Adipocyte (in vitro differentiated cells): ENCODE measurements around the gene TRPM3.

Experiments
- DNase-seq: peaks from one replicate; pipeline ENCODE4 v3.0.0-alpha.2; 2015; ENCODE audit warnings: low read depth
- H3K27me3 ChIP-seq: replicated peaks from 2 replicates; pipeline ENCODE4 v1.7.0; 2013; ENCODE audit warnings: mild to moderate bottlenecking, low read length, moderate library complexity; ENCODE audit not compliant: control insufficient read depth, insufficient read depth
- H3K36me3 ChIP-seq: 2 replicates; pipeline ENCODE4 v1.7.0; 2013; ENCODE audit warnings: low read length, mild to moderate bottlenecking, moderate library complexity; ENCODE audit not compliant: control insufficient read depth, insufficient read depth, severe bottlenecking
- H3K4me1 ChIP-seq: 2 replicates; pipeline ENCODE4 v1.7.0; 2013; ENCODE audit warnings: mild to moderate bottlenecking, low read length, moderate library complexity; ENCODE audit not compliant: control insufficient read depth, insufficient read depth
- H3K4me3 ChIP-seq: 2 replicates; pipeline ENCODE4 v1.7.0; 2013; ENCODE audit warnings: mild to moderate bottlenecking, low read length, moderate library complexity
- H3K9ac ChIP-seq: 2 replicates; pipeline ENCODE4 v1.7.0; 2013; ENCODE audit warnings: mild to moderate bottlenecking, low read length, moderate library complexity
- H3K9me3 ChIP-seq: 2 replicates; pipeline ENCODE4 v1.7.0; 2013; ENCODE audit warnings: mild to moderate bottlenecking, low read length, moderate library complexity; ENCODE audit not compliant: control insufficient read depth

The TRPM3 gene

DNA sequence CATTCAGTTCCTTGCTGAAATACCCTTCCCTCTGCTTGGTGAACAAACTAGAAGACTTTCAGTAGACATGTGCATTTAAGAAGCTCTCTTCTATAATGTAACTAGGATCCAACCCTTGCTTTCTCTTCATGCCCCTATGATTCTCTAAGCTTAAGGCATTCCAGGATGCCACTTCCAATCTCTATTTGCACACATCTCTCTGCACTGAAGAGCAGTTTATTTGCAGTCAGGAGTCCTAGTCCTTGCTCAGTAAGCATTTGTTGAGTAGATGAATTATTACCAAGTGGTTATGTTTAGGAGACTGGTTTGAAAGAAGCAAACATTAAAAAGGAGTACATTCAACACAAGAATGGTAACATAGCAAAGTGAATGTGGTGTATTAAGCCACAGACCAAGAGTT is 432.7 kb downstream of the TRPM3 start:
- Histone ChIP-seq H3K9me3 (no peaks in the 10 kb centered on the region), H3K27me3 (no peaks in the 10 kb centered on the region), H3K9ac (no peak overlapping the region), H3K4me1 (peaks cover under 1% of the 10 kb centered on the region), H3K4me3 (no peak overlapping the region), H3K36me3 (no peaks in the 10 kb centered on the region)
- DNase-seq, result no peak

DNA sequence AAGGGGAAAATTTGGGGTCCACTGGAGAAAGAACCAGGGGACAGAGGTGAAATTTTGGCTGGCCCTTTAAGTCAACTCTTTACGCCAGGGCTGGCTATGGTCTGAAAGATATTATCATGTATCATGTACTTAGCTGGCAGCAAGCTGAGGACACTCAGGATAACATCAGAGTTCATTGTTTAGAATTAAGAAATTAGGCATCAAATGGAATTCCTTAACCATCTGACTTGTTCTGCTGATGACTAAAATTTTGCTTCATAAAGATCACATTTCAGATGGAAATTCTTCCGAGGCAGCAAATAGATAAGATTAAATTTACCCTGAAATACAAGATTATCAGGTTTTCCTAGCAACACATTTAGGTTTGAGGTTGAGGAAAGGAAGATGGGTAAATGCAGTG is 437.6 kb downstream of the TRPM3 start:
- H3K4me3 ChIP-seq, result no peak overlapping the region
- no peak overlapping the region for H3K9ac ChIP-seq
- no peaks in the 10 kb centered on the region for H3K36me3 ChIP-seq
- peak; percentile 19 for DNase-seq
- H3K9me3 ChIP-seq, result no peaks in the 10 kb centered on the region
- H3K4me1 ChIP-seq, result peaks cover 9% of the 10 kb centered on the region
- no peaks in the 10 kb centered on the region for H3K27me3 ChIP-seq

DNA sequence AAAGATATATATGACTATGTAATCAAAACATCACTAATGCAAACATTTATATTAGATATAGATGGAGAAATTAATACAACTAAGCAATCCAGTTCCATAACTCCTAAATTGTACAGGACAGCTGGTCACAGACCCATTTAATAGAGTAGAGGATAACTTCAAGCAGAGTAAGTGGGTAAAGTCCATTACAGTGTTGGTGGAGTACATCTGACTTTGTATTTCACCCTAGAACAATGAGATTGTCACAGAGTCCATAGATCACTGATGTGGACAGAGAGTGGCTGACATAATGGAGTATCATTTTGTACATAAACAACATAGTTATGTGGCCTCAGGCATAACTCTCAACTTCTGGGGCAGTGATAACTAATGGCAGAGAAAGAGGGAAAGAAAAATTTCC is 439.1 kb downstream of the TRPM3 start:
- H3K4me1 ChIP-seq, result peaks cover 23% of the 10 kb centered on the region
- H3K27me3 ChIP-seq, result no peaks in the 10 kb centered on the region
- no peak overlapping the region for H3K4me3 ChIP-seq
- no peaks in the 10 kb centered on the region for H3K9me3 ChIP-seq
- H3K36me3 ChIP-seq, result no peaks in the 10 kb centered on the region
- H3K9ac ChIP-seq, result no peak overlapping the region
- DNase-seq, result no peak

DNA sequence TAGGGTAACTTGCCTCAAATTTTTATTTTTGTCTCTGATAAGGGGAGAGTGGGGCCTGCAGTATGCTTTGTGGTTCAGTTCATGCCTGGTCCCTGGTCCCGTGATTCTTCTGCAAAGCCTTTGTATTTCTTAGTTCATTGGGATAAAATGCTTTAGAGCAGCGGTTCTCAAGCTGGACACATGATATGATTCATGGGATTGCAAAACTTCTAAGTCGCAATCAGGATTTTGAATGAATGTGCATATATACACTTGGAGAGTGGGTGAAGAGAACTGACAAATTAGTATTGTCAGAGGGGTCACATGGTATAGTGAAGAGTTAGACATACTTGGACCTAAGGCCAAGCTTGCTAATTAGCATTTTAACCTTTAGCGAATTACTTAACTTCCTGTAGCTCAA is 441.6 kb downstream of the TRPM3 start:
- DNase-seq, result peak; percentile 56
- Histone ChIP-seq H3K27me3 (no peaks in the 10 kb centered on the region), H3K9ac (no peak overlapping the region), H3K4me3 (no peak overlapping the region), H3K4me1 (peaks cover 30% of the 10 kb centered on the region), H3K36me3 (no peaks in the 10 kb centered on the region), H3K9me3 (no peaks in the 10 kb centered on the region)

DNA sequence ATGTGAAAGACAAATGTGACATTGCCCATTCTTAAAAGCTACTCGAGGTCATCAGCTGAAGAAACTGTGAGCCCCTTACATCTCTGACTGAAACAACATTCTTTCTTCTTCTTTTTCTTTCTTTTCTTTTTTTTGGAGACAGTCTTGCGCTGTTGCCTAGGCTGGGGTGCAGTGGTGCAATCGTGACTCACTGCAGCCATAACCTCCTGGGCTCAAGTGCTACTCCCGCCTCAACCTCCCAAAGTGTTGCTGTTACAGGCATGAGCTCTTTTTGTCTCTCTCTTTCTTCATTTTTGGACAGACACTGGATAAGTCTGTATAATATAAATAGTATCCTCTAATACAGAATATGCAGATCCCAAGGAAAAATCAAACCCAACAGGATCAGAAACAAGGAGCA is 443.3 kb downstream of the TRPM3 start:
- DNase-seq, result peak; percentile 4
- Histone ChIP-seq H3K9ac (no peak overlapping the region), H3K36me3 (no peaks in the 10 kb centered on the region), H3K27me3 (no peaks in the 10 kb centered on the region), H3K4me1 (peaks cover 30% of the 10 kb centered on the region), H3K4me3 (peak overlapping the region; percentile 7), H3K9me3 (no peaks in the 10 kb centered on the region)

DNA sequence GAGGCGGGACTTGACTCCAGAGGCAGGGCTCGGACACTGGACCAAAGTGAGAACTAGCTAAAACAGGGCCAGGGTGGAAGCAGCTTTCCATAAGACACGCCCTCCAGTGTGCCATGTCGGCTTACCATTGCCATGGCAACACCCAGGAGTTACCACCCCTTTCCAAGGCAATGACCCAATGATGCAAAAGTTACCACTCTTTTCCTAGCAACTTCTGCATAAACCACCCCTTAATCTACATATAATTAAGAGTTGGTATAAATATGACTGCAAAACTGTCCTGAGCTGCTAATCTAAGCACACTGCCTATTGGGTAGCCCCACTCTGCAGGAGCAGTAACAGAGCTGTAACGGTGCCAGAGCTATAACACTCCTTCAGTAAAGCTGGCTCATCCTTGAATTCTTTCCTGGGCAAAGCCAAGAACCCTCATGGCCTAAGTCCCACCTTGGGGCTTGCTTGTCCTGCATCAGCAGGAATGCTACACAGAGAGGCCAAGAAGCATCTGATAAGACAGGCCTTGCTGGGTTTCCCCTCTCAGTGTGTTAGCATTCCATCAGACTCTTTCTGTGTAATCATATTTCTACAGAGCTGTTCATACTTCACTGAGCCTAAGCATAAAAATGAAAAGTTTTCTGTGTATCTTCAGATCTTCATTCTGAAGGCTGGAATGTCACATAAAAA is 444.2 kb downstream of the TRPM3 start:
- Histone ChIP-seq H3K4me1 (peaks cover 37% of the 10 kb centered on the region), H3K9me3 (no peaks in the 10 kb centered on the region), H3K9ac (no peak overlapping the region), H3K27me3 (no peaks in the 10 kb centered on the region), H3K4me3 (no peak overlapping the region), H3K36me3 (no peaks in the 10 kb centered on the region)
- peak; percentile 41 for DNase-seq

DNA sequence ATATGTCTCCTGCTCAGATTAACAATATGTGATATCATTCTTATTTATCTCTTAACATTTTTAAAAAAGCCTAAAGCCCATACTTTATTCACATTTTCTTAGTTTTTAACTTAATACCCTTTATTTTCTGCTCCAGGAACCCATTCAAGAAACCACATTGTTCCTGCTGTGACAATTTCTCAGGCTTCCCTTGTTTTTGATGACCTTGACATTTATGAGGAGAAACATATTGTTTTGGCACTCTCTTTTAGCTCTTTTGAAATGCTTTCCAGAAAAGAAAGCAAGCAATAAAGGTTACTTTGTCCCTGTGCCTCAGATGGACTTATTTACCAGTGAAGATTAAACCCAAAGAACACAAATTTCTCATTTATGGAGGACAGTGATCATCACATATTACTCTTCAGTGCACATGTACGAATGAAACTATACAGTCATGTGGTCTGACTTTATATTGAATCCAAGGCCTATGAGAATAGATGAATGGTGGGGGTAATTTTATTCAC is 445.5 kb downstream of the TRPM3 start:
- Histone ChIP-seq H3K9me3 (no peaks in the 10 kb centered on the region), H3K36me3 (no peaks in the 10 kb centered on the region), H3K4me3 (no peak overlapping the region), H3K4me1 (peaks cover 40% of the 10 kb centered on the region), H3K9ac (no peak overlapping the region), H3K27me3 (no peaks in the 10 kb centered on the region)
- DNase-seq, result no peak

DNA sequence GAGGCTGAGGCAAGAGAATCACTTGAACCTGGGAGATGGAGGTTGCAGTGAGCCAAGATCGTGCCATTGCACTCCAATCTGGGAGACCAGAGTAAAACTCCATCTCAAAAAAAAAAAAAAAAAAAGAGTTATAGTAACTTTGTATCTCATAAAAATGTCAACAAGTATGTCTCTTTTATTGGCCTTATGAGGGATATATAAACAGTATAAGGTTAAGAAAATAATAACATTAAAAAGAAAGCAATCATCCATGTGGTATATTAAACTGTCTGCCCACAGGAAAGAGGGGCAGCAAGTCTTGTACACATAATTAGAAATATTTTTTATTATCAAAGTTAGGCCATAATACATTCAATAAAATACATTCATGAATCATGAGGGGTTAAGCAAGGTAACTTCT is 447.6 kb downstream of the TRPM3 start:
- Histone ChIP-seq H3K27me3 (no peaks in the 10 kb centered on the region), H3K4me1 (peaks cover 35% of the 10 kb centered on the region), H3K9ac (no peak overlapping the region), H3K36me3 (no peaks in the 10 kb centered on the region), H3K4me3 (no peak overlapping the region), H3K9me3 (no peaks in the 10 kb centered on the region)
- DNase-seq, result no peak

DNA sequence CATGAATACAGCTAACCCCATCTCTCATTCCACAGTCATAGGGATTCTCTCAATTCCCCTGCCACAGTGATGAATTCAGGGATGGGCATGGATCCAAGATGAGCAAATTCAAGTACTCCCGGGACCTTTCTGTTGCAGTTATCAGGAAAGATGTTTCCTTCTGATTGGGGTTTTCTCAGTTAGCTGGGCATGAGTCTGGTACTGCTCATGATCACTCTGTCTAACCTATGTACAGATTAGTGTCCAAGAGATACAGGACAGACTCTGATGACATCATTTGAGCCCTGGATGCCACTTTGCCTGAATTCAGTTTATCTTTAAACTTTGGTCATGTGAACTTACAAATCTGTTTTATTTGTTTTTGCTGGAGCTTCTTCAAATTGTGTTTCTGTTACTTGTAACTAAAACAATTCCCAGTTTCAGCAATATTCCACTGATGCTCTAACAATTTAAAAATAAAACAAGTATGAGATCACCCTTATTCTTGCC is 449.2 kb downstream of the TRPM3 start:
- Histone ChIP-seq H3K4me3 (no peak overlapping the region), H3K36me3 (no peaks in the 10 kb centered on the region), H3K9ac (no peak overlapping the region), H3K4me1 (peaks cover 22% of the 10 kb centered on the region), H3K27me3 (no peaks in the 10 kb centered on the region), H3K9me3 (no peaks in the 10 kb centered on the region)
- no peak for DNase-seq

DNA sequence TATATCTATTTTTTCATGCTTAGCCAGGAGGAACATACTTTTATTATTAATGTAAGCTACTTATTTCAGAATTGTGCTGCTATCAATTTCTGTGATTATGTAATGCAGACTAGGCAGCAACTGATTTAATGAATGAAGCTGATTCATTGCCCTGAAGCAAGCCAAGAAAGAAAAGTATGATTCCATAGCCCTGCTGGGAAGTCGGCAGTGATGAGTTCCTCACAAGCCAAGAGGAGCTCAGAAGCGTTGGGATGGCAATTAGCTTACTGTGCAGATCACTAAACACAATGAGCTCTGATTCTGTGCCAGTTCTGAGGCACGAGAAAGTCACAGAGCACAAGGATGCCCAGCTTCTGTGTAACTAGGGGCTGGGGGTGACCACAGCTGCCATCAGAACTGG is 452.7 kb downstream of the TRPM3 start:
- DNase-seq, result no peak
- H3K9ac ChIP-seq, result no peak overlapping the region
- no peak overlapping the region for H3K4me3 ChIP-seq
- no peaks in the 10 kb centered on the region for H3K9me3 ChIP-seq
- no peaks in the 10 kb centered on the region for H3K36me3 ChIP-seq
- H3K4me1 ChIP-seq, result peaks cover 17% of the 10 kb centered on the region
- H3K27me3 ChIP-seq, result no peaks in the 10 kb centered on the region

DNA sequence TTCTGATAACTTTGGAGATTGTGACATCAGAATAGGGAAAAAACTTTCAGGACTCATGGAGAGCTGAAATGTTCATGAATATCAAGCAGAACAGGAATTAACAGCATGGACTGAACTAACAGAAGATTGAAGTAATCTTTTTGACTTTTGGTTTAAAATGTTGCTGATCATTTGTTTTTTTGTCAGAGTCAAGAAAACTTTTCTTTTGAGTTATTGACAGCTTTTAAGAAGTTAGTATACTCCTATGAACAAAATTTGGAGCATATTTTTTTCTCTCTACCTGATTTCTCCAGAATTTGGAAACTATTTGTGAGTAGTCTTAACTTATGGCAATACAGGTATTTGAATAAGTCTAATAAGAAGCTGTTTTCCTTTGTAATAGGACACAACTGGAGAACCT is 462.7 kb downstream of the TRPM3 start:
- Histone ChIP-seq H3K9ac (no peak overlapping the region), H3K4me1 (no peaks in the 10 kb centered on the region), H3K9me3 (peaks cover 10% of the 10 kb centered on the region), H3K4me3 (no peak overlapping the region), H3K36me3 (no peaks in the 10 kb centered on the region), H3K27me3 (no peaks in the 10 kb centered on the region)
- DNase-seq, result no peak

DNA sequence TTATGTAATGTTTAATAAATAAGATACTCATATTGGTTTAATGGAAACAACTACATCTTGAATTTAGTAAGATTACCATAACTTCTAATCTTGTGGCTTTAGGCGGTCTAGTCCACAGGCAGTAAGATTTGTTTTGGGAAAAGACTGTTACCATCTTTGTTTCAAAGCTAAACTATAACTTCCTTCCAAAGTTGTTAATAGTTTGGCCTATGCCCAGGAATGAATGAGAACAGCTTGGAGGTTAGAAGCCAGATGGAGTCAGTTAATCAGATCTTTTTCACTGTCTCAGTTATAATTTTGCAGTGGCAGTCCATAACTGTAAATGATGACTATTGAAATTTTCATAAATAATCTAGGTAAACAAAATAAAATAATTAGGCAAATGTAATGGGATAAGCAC is 465.1 kb downstream of the TRPM3 start:
- Histone ChIP-seq H3K4me3 (no peak overlapping the region), H3K36me3 (no peaks in the 10 kb centered on the region), H3K9me3 (peaks cover 14% of the 10 kb centered on the region), H3K4me1 (no peaks in the 10 kb centered on the region), H3K9ac (no peak overlapping the region), H3K27me3 (no peaks in the 10 kb centered on the region)
- DNase-seq, result no peak
